ENCODE results near the gene AMD1. TPM values are rescaled to one million over a fixed set of nuclear protein-coding genes. Genes with fewer than 3 reads are reported as not detected.
"Not testable (repeated sequence)": the region's sequence is repeated elsewhere in the genome, so short reads cannot be mapped to it uniquely, and the experiment has no call there.

The AMD1 gene
- total and polyA plus RNA-seq, 7 donors, result 19.2 to 73.1 (median 40.3) TPM

GRCh38 chr6:110833831-110834230 is 40.8 kb upstream of the AMD1 start:
- Histone ChIP-seq H3K9me3 (no peaks in the 10 kb centered on the region), H3K36me3 (ENCODE audit: insufficient read depth in 1 of 2, low read depth in 1 of 2) (no peaks in the 10 kb centered on the region), H3K27ac (no peak overlapping the region), H3K4me1 (no peaks in the 10 kb centered on the region), H3K4me3 (no peak overlapping the region), H3K27me3 (ENCODE audit: insufficient read depth in 3 of 3, low read length in 2 of 3) (no peaks in the 10 kb centered on the region)
- no peak for TF ChIP-seq CTCF (IDR thresholded peaks at IDR 0.05)
- intact Hi-C loops (cut with DNase I), result no loop called here
- WGBS, 3 donors, result 88 to 93% (median 93%) methylated on average over 6 of the region's 6 CpGs
- no peak for DNase-seq
- no peak for ATAC-seq

GRCh38 chr6:110835751-110836150 is 38.8 kb upstream of the AMD1 start:
- H3K27me3 ChIP-seq (ENCODE audit: insufficient read depth in 3 of 3, low read length in 2 of 3); H3K27ac ChIP-seq; H3K4me3 ChIP-seq; H3K36me3 ChIP-seq (ENCODE audit: insufficient read depth in 1 of 2, low read depth in 1 of 2); ATAC-seq; intact Hi-C loops (cut with DNase I); H3K9me3 ChIP-seq; H3K4me1 ChIP-seq; DNase-seq: not testable (repeated sequence)
- 84 to 89% (median 87%) methylated on average over 5 of the region's 5 CpGs for WGBS, 3 donors

- no peaks in the 10 kb centered on the region for H3K9me3 ChIP-seq
- no peak overlapping the region for H3K27ac ChIP-seq
- H3K4me1 ChIP-seq, result no peaks in the 10 kb centered on the region
- 90 to 96% (median 94%) methylated on average over 6 of the region's 6 CpGs for WGBS, 3 donors
- no peaks in the 10 kb centered on the region for H3K27me3 ChIP-seq (ENCODE audit: insufficient read depth in 3 of 3, low read length in 2 of 3)
- DNase-seq, result no peak
- no peak for TF ChIP-seq CTCF (IDR thresholded peaks at IDR 0.05)
- H3K4me3 ChIP-seq, result no peak overlapping the region
- ATAC-seq, result no peak
- no peaks in the 10 kb centered on the region for H3K36me3 ChIP-seq (ENCODE audit: insufficient read depth in 1 of 2, low read depth in 1 of 2)
- intact Hi-C loops (cut with DNase I), result no loop called here
Observed at GRCh38 chr6:110841266-110841665, 33.3 kb upstream of the AMD1 start.

- H3K4me3 ChIP-seq, result no peak overlapping the region
- WGBS, 3 donors, result 87 to 90% (median 90%) methylated on average over 4 of the region's 4 CpGs
- H3K4me1 ChIP-seq, result no peaks in the 10 kb centered on the region
- intact Hi-C loops (cut with DNase I), result no loop called here
- ATAC-seq, result no peak
- DNase-seq, result no peak
- TF ChIP-seq CTCF (IDR thresholded peaks at IDR 0.05), result no peak
- H3K27me3 ChIP-seq (ENCODE audit: insufficient read depth in 3 of 3, low read length in 2 of 3), result no peaks in the 10 kb centered on the region
- H3K36me3 ChIP-seq (ENCODE audit: insufficient read depth in 1 of 2, low read depth in 1 of 2), result no peaks in the 10 kb centered on the region
- H3K27ac ChIP-seq, result no peak overlapping the region
- H3K9me3 ChIP-seq, result no peaks in the 10 kb centered on the region
Observed at GRCh38 chr6:110849781-110850180, 24.8 kb upstream of the AMD1 start.

- H3K4me1 ChIP-seq, result no peaks in the 10 kb centered on the region
- intact Hi-C loops (cut with DNase I), result no loop called here
- DNase-seq (no peak), ATAC-seq (no peak)
- TF ChIP-seq CTCF (IDR thresholded peaks at IDR 0.05), result no peak
- no peak overlapping the region for H3K27ac ChIP-seq
- H3K36me3 ChIP-seq (ENCODE audit: insufficient read depth in 1 of 2, low read depth in 1 of 2), result no peaks in the 10 kb centered on the region
- H3K9me3 ChIP-seq, result no peaks in the 10 kb centered on the region
- no peaks in the 10 kb centered on the region for H3K27me3 ChIP-seq (ENCODE audit: insufficient read depth in 3 of 3, low read length in 2 of 3)
- no peak overlapping the region for H3K4me3 ChIP-seq
- 94 to 100% (median 99%) methylated on average over 2 of the region's 2 CpGs for WGBS, 3 donors
Observed at GRCh38 chr6:110852773-110853172, 21.8 kb upstream of the AMD1 start.
